Parathyroid adenoma (tissue), 2 donors: ENCODE data around the gene MAN1A2.

ENCODE experiments used
- H2AFZ ChIP-seq: fragments of 300-600 bp; sonication (generic); one replicate; pipeline ENCODE4 v1.7.0; 2017; ENCODE audit warnings: antibody characterized with exemption, mild to moderate bottlenecking
- H3K27ac ChIP-seq: fragments of 300-600 bp; sonication (generic); one replicate; pipeline ENCODE4 v1.7.0; 2017
- H3K27me3 ChIP-seq: fragments of 300-600 bp; sonication (generic); one replicate; pipeline ENCODE4 v1.7.0; 2017; ENCODE audit warnings: low read length; ENCODE audit not compliant: control insufficient read depth, insufficient read depth
- H3K36me3 ChIP-seq: fragments of 300-600 bp; sonication (generic); one replicate; pipeline ENCODE4 v1.7.0; 2017; ENCODE audit warnings: low read length; ENCODE audit not compliant: control insufficient read depth, insufficient read depth
- H3K4me1 ChIP-seq: fragments of 300-600 bp; sonication (generic); one replicate; pipeline ENCODE4 v1.7.0; 2017; ENCODE audit warnings: control low read depth
- H3K4me2 ChIP-seq: fragments of 300-600 bp; sonication (generic); one replicate; pipeline ENCODE4 v1.7.0; 2017; ENCODE audit warnings: low read length
- H3K4me3 ChIP-seq: fragments of 300-600 bp; sonication (generic); one replicate; pipeline ENCODE4 v1.7.0; 2017; ENCODE audit warnings: low read depth, low read length
- H3K79me2 ChIP-seq: fragments of 300-600 bp; sonication (generic); one replicate; pipeline ENCODE4 v1.7.0; 2017; ENCODE audit warnings: control low read depth
- H3K9ac ChIP-seq: fragments of 300-600 bp; sonication (generic); one replicate; pipeline ENCODE4 v1.7.0; 2017; ENCODE audit warnings: mild to moderate bottlenecking
- H3K9me3 ChIP-seq: fragments of 300-600 bp; sonication (generic); one replicate; pipeline ENCODE4 v1.7.0; 2017; ENCODE audit warnings: low read length; ENCODE audit not compliant: control insufficient read depth
- TF ChIP-seq, protein P1 (sequence below): fragments of 300-600 bp; sonication (generic); IDR thresholded peaks from one replicate; pipeline ENCODE4 v1.7.0; 2017; ENCODE audit warnings: antibody characterized with exemption, mild to moderate bottlenecking
- donor health status: primary hyperparathyroidism.

MAN1A2 gene

DNA sequence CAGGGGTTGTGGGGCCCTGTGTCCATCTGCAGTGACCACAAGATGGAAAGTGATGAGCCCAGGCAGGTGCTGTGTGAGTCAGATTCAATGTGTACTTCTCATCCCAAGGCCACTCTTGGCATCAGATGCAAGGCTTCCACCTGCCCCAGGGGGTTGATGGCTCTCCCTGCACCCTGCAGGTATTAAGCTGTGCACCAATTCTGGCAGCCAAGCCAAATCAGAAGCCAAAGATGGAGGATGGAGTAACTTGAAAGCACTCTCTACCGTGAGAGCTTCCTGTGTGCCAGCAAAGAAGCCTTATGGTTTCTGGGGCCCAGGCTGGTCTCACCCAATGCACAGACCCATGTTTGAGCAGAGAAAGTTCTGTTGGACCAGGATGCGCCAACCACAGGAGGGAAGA lies 194.3 kb downstream of the MAN1A2 start:
- no peak overlapping the region for H3K4me3 ChIP-seq
- H3K9ac ChIP-seq: no peak overlapping the region
- H3K27me3 ChIP-seq: no peaks in the 10 kb centered on the region
- no peaks in the 10 kb centered on the region for H3K36me3 ChIP-seq
- no peak overlapping the region for H3K4me2 ChIP-seq
- TF ChIP-seq, protein P1, sequence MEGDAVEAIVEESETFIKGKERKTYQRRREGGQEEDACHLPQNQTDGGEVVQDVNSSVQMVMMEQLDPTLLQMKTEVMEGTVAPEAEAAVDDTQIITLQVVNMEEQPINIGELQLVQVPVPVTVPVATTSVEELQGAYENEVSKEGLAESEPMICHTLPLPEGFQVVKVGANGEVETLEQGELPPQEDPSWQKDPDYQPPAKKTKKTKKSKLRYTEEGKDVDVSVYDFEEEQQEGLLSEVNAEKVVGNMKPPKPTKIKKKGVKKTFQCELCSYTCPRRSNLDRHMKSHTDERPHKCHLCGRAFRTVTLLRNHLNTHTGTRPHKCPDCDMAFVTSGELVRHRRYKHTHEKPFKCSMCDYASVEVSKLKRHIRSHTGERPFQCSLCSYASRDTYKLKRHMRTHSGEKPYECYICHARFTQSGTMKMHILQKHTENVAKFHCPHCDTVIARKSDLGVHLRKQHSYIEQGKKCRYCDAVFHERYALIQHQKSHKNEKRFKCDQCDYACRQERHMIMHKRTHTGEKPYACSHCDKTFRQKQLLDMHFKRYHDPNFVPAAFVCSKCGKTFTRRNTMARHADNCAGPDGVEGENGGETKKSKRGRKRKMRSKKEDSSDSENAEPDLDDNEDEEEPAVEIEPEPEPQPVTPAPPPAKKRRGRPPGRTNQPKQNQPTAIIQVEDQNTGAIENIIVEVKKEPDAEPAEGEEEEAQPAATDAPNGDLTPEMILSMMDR: no peak
- H3K79me2 ChIP-seq: no peaks in the 10 kb centered on the region
- no peak overlapping the region for H2AFZ ChIP-seq
- no peaks in the 10 kb centered on the region for H3K9me3 ChIP-seq
- peak overlapping the region; percentile 89 for H3K27ac ChIP-seq
- peaks cover 32% of the 10 kb centered on the region for H3K4me1 ChIP-seq

DNA sequence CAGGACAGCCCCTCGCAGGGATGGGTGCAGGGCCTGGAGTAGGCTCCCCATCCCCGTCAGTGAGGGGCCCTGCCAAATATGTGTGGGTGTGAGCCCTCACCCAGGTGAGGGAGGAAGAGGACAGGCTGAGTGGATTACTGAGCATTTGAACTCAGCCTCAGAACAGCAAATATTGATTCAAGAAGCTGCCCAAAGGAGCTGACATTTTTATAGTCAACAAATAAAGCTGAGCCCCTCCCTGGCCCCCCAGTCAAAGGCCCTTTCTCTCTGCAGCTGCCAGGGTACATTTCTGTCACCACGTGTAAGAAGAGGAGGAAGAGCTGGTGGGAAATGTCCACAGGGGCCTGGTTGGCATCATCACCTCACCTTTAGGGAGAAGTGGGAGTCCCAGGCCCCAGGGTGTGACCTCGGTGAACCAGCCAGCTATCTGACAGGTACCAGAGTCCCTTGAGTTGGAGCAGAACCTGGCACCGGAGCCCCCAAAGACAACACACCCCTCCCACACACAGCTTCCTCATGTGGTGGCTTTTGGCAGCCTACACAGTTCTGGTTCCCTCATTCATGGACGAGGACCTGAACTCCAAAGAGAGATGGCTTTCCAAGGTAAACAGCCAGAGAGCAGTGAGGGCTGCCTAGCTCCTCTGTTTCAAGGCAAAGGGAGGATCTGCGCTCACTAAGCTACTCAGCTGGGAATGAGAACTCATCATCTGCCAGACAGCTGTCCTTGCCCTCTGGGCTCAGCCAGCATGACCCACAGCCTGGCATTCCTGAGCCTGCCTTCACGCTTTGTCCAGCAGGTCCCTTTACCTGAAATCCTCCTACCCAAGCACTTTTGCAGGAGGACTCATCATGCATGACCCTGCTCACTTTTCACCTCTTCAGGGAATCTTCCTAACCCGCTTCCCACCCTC lies 195.6 kb downstream of the MAN1A2 start:
- Histone ChIP-seq H3K4me3 (no peak overlapping the region), H3K9ac (no peak overlapping the region), H3K4me2 (no peak overlapping the region), H2AFZ (peak overlapping the region; percentile 56), H3K4me1 (peaks cover 32% of the 10 kb centered on the region), H3K9me3 (no peaks in the 10 kb centered on the region), H3K79me2 (no peaks in the 10 kb centered on the region), H3K27ac (peak overlapping the region; percentile 89), H3K36me3 (no peaks in the 10 kb centered on the region), H3K27me3 (no peaks in the 10 kb centered on the region)
- TF ChIP-seq, protein P1: no peak

DNA sequence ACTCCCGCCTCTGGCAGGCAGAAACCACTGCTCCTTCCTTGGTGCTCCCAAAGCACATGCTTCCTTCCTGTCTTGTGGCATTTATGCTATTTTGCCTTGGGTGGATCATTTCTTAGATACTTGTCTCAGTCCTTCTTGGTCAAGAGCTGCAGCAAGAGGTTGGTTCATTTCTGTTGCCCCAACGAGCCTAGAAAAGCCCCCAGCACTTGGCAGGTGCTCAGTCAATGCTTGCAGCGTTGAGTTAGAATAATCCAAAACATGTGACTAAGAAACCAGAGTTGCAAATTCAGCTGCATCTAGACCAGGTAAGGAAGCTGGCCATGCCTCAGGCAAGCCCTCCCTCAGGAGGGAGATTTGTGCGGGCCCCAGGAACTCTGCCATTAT lies 196.2 kb downstream of the MAN1A2 start:
- H3K4me2 ChIP-seq: no peak overlapping the region
- no peak overlapping the region for H3K4me3 ChIP-seq
- H3K36me3 ChIP-seq: no peaks in the 10 kb centered on the region
- TF ChIP-seq, protein P1: no peak
- no peak overlapping the region for H3K9ac ChIP-seq
- H3K79me2 ChIP-seq: no peaks in the 10 kb centered on the region
- peaks cover 32% of the 10 kb centered on the region for H3K4me1 ChIP-seq
- H3K27ac ChIP-seq: peak overlapping the region; percentile 89
- no peaks in the 10 kb centered on the region for H3K9me3 ChIP-seq
- no peaks in the 10 kb centered on the region for H3K27me3 ChIP-seq
- no peak overlapping the region for H2AFZ ChIP-seq

- Histone ChIP-seq H3K36me3 (no peaks in the 10 kb centered on the region), H3K9me3 (no peaks in the 10 kb centered on the region), H3K4me2 (no peak overlapping the region), H3K27me3 (no peaks in the 10 kb centered on the region), H3K4me3 (no peak overlapping the region), H3K9ac (no peak overlapping the region), H3K4me1 (peaks cover 32% of the 10 kb centered on the region), H3K79me2 (no peaks in the 10 kb centered on the region), H3K27ac (no peak overlapping the region), H2AFZ (peak overlapping the region; percentile 50)
- TF ChIP-seq, protein P1: no peak
Observed at GRCh38 chr1:117564227-117565075, 197.2 kb downstream of the MAN1A2 start.
